Activated CD8-positive, alpha-beta memory T cell treated with anti-CD3 and anti-CD28 coated beads, Interleukin-2, amount 50 U/mL, for 1 hour (primary cell): ENCODE data around the gene SMIM41.
A peak's percentile ranks its signal among the peaks of the same experiment; 100 is the strongest.

Experiments
- DNase-seq: peaks from one replicate; pipeline ENCODE4 v3.0.0-alpha.2; 2020; ENCODE audit errors: extremely low read depth

The SMIM41 gene

DNA sequence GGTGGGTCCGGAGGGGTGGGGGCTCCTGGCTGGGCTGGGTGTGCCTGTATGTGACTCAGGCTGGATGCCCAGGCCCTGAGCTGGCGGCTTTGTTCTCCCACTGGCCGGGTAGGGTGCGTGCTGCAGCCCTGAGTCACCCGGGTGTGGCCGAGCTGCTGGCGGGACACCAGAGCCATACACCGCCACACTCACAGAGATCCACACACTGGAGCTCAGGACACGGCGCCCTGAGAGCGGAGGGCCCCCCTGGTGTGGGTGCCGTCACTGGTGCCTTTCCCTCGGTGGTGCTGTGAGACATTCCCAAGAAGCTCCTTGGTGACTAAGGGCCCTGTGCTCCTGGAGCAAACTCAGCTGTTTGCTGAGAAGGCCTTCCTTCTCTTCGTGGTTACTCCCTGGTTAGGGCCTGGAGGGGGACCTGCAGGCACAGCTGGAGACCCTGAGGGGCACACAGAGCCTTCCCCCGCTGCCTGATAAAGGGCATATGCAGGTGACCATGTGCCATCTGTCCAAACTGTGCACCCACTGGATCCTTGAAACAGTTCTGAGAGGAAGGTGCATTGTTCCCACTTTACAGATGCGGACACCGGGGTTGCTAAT lies 68.0 kb downstream of the SMIM41 start:
- DNase-seq, result no peak

DNA sequence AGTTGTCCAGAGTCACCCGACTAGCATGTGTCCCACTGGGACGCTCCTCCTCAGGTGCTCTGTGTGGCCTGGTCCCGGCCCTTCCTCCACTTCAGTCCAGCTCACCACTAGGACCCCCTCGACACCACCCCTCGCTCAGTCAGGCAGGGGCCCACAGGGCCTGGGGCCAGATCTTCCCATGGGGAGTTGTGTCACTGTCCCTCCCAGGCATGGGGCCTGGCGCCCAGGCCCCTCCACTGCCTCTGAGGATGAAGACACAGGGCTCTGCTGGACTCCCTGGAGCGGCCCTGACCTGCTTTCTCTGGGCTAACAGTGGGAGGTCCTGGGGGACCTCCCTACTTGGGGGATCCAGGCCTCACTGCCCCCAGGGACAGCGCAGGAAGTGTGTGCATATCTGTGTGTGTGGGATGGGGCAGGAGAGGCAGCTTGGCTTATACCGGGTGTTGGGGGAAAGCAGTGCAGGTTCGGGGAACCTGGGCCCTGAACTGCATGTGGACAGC lies 68.5 kb downstream of the SMIM41 start:
- no peak for DNase-seq

DNA sequence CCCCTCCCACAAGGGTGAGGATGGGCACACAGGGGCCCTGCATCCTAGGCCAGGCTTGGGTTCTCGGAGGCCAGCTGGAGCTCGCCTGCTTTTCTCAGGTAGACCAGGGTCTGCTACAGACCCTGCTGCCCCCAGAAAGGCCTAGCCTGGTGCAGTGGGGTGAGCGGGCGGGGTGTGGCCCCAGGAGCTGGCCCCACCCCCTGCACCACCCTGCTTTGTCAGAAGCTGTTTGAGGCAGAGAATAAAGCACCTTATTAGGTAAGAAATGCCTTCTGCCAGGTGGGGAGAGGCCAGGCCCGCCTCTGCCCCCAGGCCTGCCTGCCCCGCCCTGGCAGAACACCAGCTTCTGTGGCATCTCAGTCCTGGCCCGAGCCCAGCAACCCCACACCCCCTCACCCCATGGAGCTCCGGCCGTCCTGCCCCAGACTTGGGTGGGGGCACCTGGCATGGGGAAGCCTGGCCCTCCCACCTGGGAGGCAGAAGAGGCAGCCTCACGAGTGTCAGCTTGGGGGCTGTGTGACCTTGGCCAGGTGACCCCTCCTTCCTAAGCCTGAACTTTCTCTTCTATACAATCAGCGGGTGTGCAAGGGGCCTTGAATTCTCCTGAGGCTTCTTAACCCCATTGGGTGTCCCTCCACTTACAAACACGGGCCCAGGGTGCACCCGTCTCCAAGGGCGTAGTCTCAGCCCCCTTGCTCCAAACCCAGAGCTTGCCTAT lies 69.1 kb downstream of the SMIM41 start:
- no peak for DNase-seq

DNA sequence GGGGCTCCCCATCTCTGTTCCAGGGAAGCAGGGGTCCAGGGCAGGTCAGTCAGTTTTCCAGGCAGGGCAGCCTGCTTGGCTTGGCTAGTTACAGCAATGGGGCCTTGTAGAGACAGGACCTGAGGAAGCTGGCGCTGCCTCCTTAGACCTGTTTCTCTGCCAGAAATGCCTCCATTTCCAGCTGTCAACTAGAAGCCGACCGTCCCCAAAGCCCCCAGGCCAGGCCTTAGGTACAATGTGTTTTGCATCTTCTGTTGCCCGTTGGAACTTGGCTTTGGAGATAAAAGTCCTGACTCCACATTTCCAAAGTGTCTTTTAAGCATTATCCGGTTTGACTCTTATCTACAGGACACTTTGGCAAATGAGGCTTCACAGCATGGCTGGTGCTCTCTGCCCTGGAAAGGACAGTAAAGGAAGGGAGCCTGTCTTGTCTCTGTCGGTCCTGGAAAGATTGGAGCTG lies 69.7 kb downstream of the SMIM41 start:
- no peak for DNase-seq

DNA sequence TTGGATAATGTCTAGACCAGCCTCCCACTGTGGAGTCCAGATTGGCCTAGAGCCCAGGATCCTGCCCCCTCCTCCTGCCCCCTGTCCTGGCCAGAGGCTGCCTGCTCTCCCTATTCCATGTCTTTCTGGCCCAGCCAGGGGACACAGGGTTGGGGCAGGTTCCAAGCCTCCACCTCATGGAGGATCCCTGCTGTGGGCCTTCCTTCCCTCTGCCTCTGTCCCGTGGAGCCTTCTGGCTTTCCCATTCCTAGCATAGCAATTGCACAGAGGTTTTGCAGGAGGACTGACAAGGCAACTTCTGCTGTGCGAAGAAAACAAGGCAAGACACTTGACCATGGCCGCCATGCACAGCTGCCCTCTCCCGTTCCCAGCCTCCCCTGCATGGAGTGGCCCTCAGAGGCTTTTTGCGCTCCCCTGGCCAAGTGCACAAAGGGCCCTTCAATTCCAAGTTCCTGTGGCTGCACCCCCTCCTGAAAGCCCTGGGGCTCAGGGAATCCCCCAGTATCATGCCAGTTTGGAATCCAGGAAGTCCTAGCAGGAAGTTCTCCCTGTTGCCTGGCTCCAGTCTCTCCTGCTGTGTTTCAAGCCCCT lies 70.2 kb downstream of the SMIM41 start:
- DNase-seq, result no peak

DNA sequence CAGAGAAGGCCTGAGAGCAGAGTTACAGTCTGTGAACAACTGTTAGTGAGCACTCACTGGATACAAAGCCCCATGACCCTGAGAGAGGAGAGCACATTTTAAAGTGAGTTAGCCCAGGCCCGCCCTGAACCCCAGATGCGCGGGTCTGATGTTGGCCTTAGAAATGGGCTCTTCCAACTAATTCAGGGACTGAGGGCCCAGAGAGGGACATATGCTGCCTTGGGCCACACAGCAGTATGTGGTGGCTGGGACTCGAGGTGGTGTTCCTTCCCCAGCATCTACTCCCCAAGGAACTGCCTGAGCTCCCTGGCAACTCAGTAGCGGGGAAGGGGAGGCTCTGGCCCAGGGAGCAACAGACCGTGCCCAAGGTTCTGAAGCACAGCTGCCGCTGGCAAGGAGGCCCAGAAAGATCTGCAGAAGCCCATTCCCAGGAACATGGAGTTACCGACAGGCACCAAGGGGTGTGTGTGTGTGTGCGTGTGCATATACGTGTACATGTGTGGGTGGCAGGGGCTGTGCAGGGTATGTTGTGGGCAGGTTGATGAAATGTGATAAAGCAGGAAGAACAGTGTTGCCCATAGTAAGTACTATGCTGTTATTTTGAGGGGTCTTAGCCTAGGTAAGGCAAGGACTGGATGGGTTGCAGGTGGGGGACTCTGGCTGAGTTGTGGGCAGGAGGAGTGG lies 71.8 kb downstream of the SMIM41 start:
- DNase-seq, result no peak

DNA sequence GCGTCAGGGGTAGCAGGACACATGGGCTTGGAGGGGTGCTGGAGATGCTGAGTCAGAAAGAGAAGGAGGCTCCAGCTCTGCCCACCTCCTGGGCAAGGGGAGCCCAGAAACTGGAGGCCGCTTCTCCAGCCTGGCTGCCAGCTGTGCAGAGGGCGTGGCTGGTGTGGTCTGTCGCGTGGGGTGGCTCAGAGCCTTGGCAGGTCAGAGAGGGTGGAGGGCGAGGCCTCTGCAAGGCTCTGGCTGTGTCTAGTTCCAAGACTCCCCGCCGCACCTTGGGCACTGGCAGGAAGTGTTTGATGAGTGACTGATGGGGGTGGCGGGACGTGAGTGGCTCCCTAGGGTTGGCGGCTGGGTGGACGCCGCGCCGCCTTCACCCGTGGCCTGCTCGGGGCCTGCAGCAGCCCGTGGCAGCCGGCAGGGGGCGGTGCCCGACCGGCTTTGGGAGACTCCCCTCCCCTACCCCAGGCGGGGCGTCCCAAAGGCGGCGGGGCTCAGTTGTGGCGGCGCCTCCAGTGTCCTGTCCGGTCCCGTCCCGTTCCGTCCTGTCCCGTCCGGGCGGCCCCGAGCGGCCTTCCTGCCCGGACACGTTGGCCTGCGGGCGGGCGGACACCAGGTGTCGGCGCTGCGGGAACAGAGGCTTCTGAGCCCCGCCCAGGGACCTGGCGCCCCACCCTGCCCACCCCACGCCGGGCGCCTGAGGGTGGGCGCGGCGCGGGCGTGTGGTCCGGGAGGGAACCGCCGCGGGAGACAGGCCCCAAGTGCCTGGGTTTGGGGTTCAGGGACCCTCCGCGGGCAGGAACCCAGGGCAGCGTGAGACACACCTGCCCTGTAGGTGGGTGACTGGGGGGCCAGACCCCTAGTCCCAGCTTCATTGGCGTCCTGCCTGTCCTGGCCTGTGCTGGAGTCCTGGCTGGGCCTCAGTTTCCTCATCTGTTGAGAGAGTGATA lies 72.6 kb downstream of the SMIM41 start:
- peak; percentile 11 for DNase-seq

DNA sequence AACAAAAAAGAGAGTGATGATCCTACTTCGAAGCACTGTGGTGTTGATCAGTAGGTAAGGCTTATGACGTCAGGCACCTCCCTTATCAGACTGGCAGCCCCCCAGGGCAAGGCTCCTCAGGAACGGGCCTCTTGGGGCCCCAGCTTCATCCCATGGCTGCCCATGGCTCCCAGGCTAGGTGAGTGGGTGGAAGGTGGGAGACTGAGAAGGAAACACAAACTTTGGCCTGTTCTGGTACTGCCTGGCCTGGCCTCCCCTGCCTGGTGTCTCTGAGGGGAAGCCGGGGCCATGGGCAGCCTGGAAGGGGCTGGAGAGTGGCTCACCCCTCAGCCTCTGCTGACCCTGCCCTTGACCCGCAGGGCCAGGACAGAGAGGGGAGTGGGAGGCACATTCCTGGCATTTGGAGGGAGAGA lies 73.4 kb downstream of the SMIM41 start:
- no peak for DNase-seq

DNA sequence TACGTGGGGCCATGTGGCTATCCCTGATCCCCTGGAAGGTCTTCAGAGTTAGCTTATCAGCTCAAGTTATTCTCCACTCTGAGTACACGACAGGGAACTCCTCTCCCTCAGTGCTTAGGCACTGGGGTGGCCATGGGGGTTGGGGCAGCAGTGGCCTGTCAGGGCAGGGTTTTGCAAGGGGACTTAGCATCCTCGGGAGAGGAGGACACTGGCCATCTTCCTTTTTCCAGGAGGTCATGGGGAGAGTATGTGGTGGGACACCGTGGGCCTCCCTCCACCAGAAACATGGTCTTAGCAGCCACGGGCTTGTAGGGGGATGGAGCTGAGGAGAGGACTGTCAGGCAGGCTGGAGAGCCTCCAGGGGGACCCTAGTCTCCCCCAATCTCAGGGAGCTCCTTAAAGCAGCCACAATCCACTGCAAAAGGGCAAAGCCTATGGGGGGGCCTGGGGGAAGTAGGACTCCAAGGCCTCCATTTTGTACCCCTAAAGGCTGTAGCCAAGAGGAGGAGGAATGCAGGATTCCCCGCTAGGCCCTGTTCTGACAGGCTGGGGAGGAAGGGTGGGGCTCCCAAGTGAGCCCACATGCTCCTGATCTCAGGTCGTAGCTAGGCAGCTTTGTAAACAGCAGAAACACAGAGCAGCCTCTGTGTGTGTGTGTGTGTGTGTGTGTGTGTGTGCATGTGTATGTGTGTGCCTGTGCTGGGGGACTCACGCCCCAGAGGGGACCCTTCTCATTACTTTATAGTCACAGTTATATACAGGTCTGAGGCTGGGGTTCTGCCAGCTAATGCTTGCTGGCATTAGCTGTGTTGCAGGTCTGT lies 75.8 kb downstream of the SMIM41 start:
- DNase-seq, result no peak

DNA sequence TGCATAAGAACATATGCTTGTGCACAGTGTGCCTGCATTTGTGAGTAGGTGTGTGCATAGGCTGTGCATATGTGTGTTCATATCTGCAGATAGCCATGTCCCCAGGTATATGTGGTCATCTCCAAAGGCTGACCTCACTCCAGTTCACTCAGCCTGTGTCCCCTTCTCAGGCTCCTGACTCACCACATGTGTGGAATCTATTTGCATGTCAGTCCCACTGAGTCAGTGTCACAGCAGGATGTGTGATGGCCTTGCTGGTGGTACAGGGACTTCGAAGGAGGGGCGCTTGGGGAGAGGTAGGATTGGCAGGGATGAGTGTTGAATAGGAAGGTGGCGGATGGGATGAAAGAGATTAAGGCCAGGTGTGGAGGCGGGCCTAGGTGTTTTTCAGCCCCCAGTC lies 76.8 kb downstream of the SMIM41 start:
- no peak for DNase-seq

DNA sequence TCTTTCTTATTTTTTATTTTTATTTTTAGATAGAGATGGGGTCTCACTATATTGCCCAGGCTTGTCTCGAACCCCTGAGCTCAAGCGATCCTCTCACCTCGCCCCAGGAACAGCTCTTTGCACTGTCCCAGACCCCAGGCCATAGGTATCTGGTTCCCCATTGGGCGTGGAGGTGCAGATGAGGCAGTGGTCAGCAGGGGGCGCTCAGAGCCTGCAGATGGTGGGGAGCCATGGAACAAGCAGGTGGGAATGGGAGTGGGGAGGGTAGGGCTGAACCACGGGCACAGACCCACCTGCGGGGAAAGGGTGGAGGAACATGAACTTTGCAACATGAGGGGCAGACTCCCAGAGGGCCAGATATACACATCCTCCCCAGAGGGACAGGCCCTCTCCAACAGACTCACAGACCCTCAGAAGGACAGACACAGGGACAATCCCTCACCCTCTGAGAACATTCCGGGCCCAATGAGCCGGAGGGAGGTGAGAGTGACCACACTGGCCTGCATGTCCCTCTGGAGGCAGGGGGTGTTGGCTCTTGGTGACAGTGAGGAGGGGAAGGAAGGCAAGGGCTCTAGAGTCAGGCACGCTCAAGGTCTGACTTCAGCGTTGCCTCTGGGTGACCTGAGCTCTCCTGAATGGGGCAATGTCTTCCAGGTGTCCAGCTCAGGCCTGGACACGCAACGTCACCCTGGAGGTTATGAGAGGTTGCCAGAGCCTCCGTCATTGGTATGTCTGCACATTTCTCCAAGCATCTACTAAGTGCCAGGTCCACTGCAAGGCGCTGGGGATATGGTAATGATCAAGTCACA lies 77.5 kb downstream of the SMIM41 start:
- peak; percentile 21 for DNase-seq

DNA sequence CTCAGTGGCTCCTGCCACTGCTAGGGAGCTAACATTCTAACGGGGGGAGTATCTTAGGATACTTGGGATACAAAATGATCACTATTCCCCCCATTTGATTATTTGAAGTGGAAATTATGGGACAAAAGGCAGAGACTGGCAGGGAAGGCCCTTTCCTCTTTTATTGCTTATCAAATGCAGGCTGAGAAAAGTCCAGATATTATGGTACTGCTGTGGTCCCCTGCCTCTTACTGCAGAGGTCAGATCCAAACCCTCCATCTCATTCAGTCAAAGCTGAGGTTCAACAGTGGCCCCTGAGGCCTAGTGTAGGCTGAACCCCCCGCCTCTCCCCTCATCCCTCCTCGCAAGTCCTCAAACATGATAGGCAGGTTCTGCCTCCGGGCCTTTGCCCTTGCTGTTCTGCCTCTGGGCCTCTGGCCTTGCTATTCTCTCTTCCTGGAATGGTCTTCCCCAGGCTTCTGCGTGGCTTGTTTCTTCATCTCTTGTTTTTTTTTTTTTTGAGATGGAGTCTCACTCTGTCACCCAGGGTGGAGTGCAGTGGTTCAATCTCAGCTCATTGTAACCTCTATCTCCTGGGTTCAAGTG lies 78.2 kb downstream of the SMIM41 start:
- no peak for DNase-seq
